Chondrocyte (in vitro differentiated cells): ENCODE data around the gene MC3R. TPM values are rescaled to one million over a fixed set of nuclear protein-coding genes. Genes with fewer than 3 reads are reported as not detected.
A peak's percentile ranks its signal among the peaks of the same experiment; 100 is the strongest.

Experiments
- DNase-seq: peaks from one replicate; pipeline ENCODE4 v3.0.0; 2021; ENCODE audit warnings: mixed read lengths, low spot score
- H3K27ac Mint-ChIP-seq: one replicate; pipeline ENCODE4 v1.8.0; 2021; ENCODE audit warnings: mild to moderate bottlenecking, moderate library complexity, mixed read lengths; ENCODE audit not compliant: unreplicated experiment
- H3K27me3 Mint-ChIP-seq: 2 replicates; pipeline ENCODE4 v1.8.0; 2021; ENCODE audit warnings: low read depth, mixed read lengths
- H3K36me3 Mint-ChIP-seq: 2 replicates; pipeline ENCODE4 v1.8.0; 2021; ENCODE audit warnings: low read depth, mixed read lengths
- H3K4me1 Mint-ChIP-seq: 2 replicates; pipeline ENCODE4 v1.8.0; 2021; ENCODE audit warnings: low read depth, mild to moderate bottlenecking, mixed read lengths
- H3K4me3 Mint-ChIP-seq: one replicate; pipeline ENCODE4 v1.8.0; 2021; ENCODE audit warnings: mild to moderate bottlenecking, moderate library complexity, mixed read lengths; ENCODE audit not compliant: unreplicated experiment
- H3K9me3 Mint-ChIP-seq: 2 replicates; pipeline ENCODE4 v1.8.0; 2021; ENCODE audit warnings: low read depth, mixed read lengths
- long read RNA-seq: library from polyadenylated mRNA; stranded (forward); transcript quantifications from one replicate; pipeline ENCODE4 v2.0.0, GENCODE V29; 2021
- total RNA-seq: library from RNA; stranded (reverse); gene quantifications from 3 replicates; pipeline ENCODE4 v1.2.1, GENCODE V29; 2021
- TF ChIP-seq, protein P1 (sequence below): fragments of 200-600 bp; sonication (generic); IDR thresholded peaks from 2 replicates; pipeline ENCODE4 v1.5.0; 2021; ENCODE audit warnings: antibody characterized with exemption, mild to moderate bottlenecking, moderate library complexity

Gene MC3R
- not detected in 3 replicates for total RNA-seq
- long read RNA-seq, result 0 reads

GRCh38 chr20:56247954-56248782, at the start of gene MC3R:
Gene MC3R, plus strand, starts transcription at chr20:56248732. Its CDS starts 112 bp downstream, at chr20:56248844.
- Mint-ChIP-seq H3K27me3 (peaks cover 44% of the 10 kb centered on the region), H3K36me3 (no peaks in the 10 kb centered on the region), H3K4me1 (no peaks in the 10 kb centered on the region), H3K9me3 (no peaks in the 10 kb centered on the region), H3K27ac (no peak within 1 kb of the TSS), H3K4me3 (no peak within 1 kb of the TSS)
- no peak for DNase-seq
- TF ChIP-seq, protein P1, sequence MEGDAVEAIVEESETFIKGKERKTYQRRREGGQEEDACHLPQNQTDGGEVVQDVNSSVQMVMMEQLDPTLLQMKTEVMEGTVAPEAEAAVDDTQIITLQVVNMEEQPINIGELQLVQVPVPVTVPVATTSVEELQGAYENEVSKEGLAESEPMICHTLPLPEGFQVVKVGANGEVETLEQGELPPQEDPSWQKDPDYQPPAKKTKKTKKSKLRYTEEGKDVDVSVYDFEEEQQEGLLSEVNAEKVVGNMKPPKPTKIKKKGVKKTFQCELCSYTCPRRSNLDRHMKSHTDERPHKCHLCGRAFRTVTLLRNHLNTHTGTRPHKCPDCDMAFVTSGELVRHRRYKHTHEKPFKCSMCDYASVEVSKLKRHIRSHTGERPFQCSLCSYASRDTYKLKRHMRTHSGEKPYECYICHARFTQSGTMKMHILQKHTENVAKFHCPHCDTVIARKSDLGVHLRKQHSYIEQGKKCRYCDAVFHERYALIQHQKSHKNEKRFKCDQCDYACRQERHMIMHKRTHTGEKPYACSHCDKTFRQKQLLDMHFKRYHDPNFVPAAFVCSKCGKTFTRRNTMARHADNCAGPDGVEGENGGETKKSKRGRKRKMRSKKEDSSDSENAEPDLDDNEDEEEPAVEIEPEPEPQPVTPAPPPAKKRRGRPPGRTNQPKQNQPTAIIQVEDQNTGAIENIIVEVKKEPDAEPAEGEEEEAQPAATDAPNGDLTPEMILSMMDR, result peak; percentile 77

- no peak for DNase-seq
- H3K4me3 Mint-ChIP-seq, result no peak overlapping the region
- TF ChIP-seq, protein P1, result peak; percentile 38
- peaks cover 26% of the 10 kb centered on the region for H3K9me3 Mint-ChIP-seq
- no peaks in the 10 kb centered on the region for H3K27me3 Mint-ChIP-seq
- H3K4me1 Mint-ChIP-seq, result no peaks in the 10 kb centered on the region
- H3K27ac Mint-ChIP-seq, result no peak overlapping the region
- no peaks in the 10 kb centered on the region for H3K36me3 Mint-ChIP-seq
Observed at GRCh38 chr20:56200456-56200855, 48.1 kb upstream of the MC3R start.

DNA sequence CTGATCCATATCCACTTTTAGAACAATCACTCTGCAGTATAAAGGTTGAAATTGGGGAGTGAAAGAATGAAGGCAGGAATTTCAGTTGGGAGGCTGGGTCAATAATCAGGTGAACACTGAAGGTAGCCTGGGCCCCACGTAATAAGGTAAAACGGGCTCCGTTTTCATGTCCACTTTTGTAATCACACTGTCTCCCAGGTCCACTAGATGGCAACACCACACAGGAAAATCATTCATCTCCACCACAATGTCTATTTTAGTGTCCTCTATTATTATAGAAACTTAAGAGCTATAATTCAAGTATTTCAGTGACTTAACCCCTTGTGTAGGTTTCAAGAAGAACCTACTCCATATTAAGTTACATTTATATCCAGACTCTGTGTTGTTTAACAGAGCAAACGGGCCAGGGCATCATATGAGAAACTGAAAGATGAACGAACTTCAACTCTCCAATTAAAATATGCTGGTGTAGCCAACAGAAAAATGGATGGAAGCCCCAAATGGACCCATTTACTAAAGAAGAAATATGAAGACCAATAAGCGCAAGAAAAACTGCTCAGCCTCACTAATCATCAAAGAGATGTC, 45.9 kb upstream of the MC3R start:
- H3K36me3 Mint-ChIP-seq, result no peaks in the 10 kb centered on the region
- peaks cover 23% of the 10 kb centered on the region for H3K9me3 Mint-ChIP-seq
- H3K4me3 Mint-ChIP-seq, result no peak overlapping the region
- H3K27me3 Mint-ChIP-seq, result no peaks in the 10 kb centered on the region
- TF ChIP-seq, protein P1, result peak; percentile 72
- H3K4me1 Mint-ChIP-seq, result no peaks in the 10 kb centered on the region
- DNase-seq, result no peak
- no peak overlapping the region for H3K27ac Mint-ChIP-seq

- DNase-seq, result no peak
- Mint-ChIP-seq H3K9me3 (peaks cover 23% of the 10 kb centered on the region), H3K27me3 (no peaks in the 10 kb centered on the region), H3K4me3 (no peak overlapping the region), H3K36me3 (peaks cover 2% of the 10 kb centered on the region), H3K4me1 (no peaks in the 10 kb centered on the region), H3K27ac (no peak overlapping the region)
- TF ChIP-seq, protein P1, result no peak
Observed at GRCh38 chr20:56204206-56204605, 44.3 kb upstream of the MC3R start.

DNA sequence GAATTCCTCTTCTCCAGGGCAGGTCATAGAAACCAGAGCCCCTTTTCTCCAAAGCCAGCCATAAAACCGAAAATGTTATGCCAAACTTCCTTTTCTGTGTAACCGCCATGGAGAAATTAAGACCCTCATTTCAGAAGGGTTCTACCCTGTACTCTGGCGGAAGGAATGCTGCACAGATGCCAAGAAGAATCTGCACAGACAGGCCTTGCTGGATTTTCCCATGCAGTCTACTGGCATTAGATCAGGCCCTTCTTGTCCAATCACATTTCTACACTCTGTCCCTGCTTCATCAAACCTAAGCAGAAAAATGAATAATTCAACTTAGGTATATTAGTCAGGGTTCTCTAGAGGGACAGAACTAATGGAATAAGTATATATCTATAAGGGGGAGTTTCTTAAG, 43.2 kb upstream of the MC3R start:
- H3K27ac Mint-ChIP-seq, result no peak overlapping the region
- H3K4me1 Mint-ChIP-seq, result no peaks in the 10 kb centered on the region
- no peak overlapping the region for H3K4me3 Mint-ChIP-seq
- H3K9me3 Mint-ChIP-seq, result peaks cover 13% of the 10 kb centered on the region
- no peaks in the 10 kb centered on the region for H3K27me3 Mint-ChIP-seq
- H3K36me3 Mint-ChIP-seq, result peaks cover 2% of the 10 kb centered on the region
- TF ChIP-seq, protein P1, result no peak
- DNase-seq, result no peak
